ENCODE measurements around the gene CXCR5.
A peak's percentile ranks its signal among the peaks of the same experiment; 100 is the strongest.

CXCR5 gene

GRCh38 chr11:118909619-118910308, 26.1 kb downstream of the CXCR5 start:
- DNase-seq (ENCODE audit: low read depth): no peak
- TF ChIP-seq CTCF (IDR thresholded peaks at IDR 0.05; ENCODE audit: insufficient read depth, low read depth, low read length, missing control alignments): no peak
- H3K4me3 ChIP-seq (ENCODE audit: low read length): peak overlapping the region; percentile 33

- H3K4me3 ChIP-seq (ENCODE audit: low read length): peak overlapping the region; percentile 47
- peak; percentile 88 for DNase-seq (ENCODE audit: low read depth)
- no peak for TF ChIP-seq CTCF (IDR thresholded peaks at IDR 0.05; ENCODE audit: insufficient read depth, low read depth, low read length, missing control alignments)
Measured at GRCh38 chr11:118910309-118911112, 26.8 kb downstream of the CXCR5 start.

GRCh38 chr11:118911113-118911879, 27.6 kb downstream of the CXCR5 start:
- peak; percentile 68 for DNase-seq (ENCODE audit: low read depth)
- peak overlapping the region; percentile 47 for H3K4me3 ChIP-seq (ENCODE audit: low read length)

GRCh38 chr11:118911880-118912741, 28.4 kb downstream of the CXCR5 start:
- peak; percentile 100 for DNase-seq (ENCODE audit: low read depth)
- H3K4me3 ChIP-seq (ENCODE audit: low read length): peak overlapping the region; percentile 47
- TF ChIP-seq CTCF (IDR thresholded peaks at IDR 0.05; ENCODE audit: insufficient read depth, low read depth, low read length, missing control alignments): no peak

More at GRCh38 chr11:118911113-118911879, 27.6 kb downstream of the CXCR5 start:
- no peak for TF ChIP-seq CTCF (IDR thresholded peaks at IDR 0.05; ENCODE audit: insufficient read depth, low read depth, low read length, missing control alignments)

GRCh38 chr11:118912742-118913410, 29.2 kb downstream of the CXCR5 start:
- H3K4me3 ChIP-seq (ENCODE audit: low read length): peak overlapping the region; percentile 14
- DNase-seq (ENCODE audit: low read depth): peak; percentile 55
- no peak for TF ChIP-seq CTCF (IDR thresholded peaks at IDR 0.05; ENCODE audit: insufficient read depth, low read depth, low read length, missing control alignments)

All from epithelial cell of esophagus (primary cell).